GM12801 (cell line): Measurements from ENCODE around the gene FAM13C.

Experiments used
- CTCF ChIP-seq: IDR thresholded peaks from one replicate; pipeline ENCODE4 v1.5.1; 2011; ENCODE audit warnings: control low read depth; ENCODE audit not compliant: insufficient read length; ENCODE audit errors: extremely low read depth

The FAM13C gene

GRCh38 chr10:59276919-59277318 is 85.4 kb downstream of the FAM13C start:
- TF ChIP-seq CTCF = no peak

- TF ChIP-seq CTCF = no peak
Observed at GRCh38 chr10:59276133-59276532, 86.2 kb downstream of the FAM13C start.

GRCh38 chr10:59273445-59273844 is 88.9 kb downstream of the FAM13C start:
- TF ChIP-seq CTCF = no peak

DNA sequence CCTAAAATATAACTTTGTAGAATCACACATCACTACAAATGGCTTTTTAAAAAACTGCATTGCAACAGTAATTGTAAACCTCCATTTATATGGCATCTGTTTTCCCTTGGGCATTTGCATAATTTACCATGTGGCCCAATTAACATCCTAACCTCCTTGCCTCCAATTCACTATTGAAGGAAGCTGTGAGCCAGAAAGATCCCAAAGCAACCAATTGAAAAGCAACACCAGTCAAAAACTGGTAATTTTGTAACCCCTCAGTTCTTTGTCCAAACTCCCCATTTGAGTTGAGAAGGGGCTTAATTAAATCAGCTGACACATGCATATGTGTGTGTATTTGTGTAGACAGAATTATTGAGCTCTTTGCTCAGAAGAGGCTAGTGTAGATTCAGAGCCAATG is 90.3 kb downstream of the FAM13C start:
- TF ChIP-seq CTCF = no peak

DNA sequence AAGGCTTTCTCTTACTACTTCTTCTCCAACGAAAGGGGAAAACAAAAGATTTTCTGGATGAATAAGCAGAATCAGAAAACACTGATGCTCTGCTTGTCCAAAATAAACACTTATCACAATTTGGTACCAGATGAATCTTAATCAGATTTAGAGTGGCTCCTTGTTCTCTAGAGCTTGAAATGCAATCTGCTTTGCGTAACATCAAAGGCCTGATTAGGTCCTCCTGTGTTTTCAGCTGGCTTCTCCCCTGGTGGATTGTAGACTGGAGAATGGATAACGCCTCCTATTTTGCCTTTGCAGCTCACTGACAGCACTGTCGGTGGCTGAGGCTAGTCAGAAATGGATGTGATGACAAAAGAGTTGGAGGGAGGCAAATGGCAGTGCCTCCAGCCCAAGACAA is 91.2 kb downstream of the FAM13C start:
- no peak for TF ChIP-seq CTCF

DNA sequence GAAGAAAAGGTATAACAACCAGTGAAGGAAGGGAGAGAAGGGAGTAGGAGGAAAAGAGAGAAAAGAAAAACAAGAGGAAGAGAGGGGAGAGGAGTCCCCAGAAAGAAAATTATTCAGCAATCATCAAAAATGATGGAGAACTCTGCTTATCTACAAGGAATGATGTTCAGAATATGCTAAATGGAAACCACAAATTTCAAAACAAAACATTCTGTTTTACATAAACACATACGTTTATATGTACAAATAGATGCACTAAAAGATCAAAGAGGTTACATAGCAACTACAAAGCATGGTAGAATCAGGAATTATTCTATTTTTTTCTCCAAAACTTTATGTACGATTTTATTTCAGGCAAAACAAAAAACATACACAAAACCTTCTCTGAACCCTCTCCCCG is 91.9 kb downstream of the FAM13C start:
- no peak for TF ChIP-seq CTCF

GRCh38 chr10:59269651-59270050 is 92.7 kb downstream of the FAM13C start:
- TF ChIP-seq CTCF = no peak

GRCh38 chr10:59268460-59268859 is 93.9 kb downstream of the FAM13C start:
- no peak for TF ChIP-seq CTCF
